ENCODE data around the gene TLE4. TPM values are rescaled to one million over a fixed set of nuclear protein-coding genes. Genes with fewer than 3 reads are reported as not detected.

Gene TLE4
- total RNA-seq, 2 donors from 2014 or later = 9.7 to 130 TPM

DNA sequence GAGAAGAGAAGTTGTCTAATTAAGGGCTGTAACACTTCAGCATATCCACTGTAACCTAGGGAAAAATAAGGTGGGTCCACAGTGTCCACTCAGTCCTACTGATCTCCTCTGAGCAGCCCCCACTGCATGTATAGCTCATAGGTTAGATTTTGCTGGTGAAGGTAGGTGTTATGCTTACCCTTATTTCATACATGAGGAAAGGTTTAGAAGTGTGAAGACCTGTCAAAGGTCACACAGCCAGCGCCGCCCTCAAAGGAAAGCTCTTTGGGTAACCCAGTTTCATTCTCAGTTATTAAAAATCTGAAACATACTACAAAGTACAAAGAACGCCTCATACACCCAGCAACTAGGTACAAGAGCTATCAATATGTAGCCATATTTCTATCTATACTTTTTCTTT is 87.2 kb downstream of the TLE4 start:
- WGBS = 97% methylated on average over 3 of the region's 3 CpGs
- intact Hi-C loops (cut with DNase I) = no loop called here

DNA sequence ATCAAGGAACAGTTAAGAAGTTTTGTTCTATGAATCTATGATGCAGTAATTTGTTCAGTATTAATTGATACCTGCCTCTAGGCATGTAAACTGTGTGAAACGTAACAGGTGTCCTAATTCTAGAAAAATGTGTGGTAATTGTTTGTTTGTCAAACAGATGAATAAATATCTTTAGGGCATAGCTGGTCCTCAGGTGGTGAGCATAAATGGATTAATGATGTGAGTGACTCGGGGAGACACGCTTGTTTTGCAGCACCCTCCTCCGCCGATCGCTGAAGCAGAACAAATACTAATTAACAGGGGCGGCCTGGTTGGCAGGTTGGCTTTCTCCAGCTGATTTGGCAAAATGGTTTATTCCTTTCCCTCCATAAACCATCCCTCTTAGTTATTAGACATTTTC is 88.8 kb downstream of the TLE4 start:
- TF ChIP-seq, protein P1, sequence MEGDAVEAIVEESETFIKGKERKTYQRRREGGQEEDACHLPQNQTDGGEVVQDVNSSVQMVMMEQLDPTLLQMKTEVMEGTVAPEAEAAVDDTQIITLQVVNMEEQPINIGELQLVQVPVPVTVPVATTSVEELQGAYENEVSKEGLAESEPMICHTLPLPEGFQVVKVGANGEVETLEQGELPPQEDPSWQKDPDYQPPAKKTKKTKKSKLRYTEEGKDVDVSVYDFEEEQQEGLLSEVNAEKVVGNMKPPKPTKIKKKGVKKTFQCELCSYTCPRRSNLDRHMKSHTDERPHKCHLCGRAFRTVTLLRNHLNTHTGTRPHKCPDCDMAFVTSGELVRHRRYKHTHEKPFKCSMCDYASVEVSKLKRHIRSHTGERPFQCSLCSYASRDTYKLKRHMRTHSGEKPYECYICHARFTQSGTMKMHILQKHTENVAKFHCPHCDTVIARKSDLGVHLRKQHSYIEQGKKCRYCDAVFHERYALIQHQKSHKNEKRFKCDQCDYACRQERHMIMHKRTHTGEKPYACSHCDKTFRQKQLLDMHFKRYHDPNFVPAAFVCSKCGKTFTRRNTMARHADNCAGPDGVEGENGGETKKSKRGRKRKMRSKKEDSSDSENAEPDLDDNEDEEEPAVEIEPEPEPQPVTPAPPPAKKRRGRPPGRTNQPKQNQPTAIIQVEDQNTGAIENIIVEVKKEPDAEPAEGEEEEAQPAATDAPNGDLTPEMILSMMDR (IDR thresholded peaks at IDR 0.05) = no peak
- TF ChIP-seq POLR2A (IDR thresholded peaks at IDR 0.05) (no peak), POLR2AphosphoS5 (IDR thresholded peaks at IDR 0.05) (no peak)
- Histone ChIP-seq H3K36me3 (no peaks in the 10 kb centered on the region), H3K9me3 (no peaks in the 10 kb centered on the region), H3K4me1 (replicated peaks) (no peaks in the 10 kb centered on the region), H3K27ac (no peak overlapping the region), H3K4me3 (no peak overlapping the region), H3K27me3 (replicated peaks; ENCODE audit: insufficient read depth) (no peaks in the 10 kb centered on the region)
- 93% methylated on average over 7 of the region's 7 CpGs for WGBS
- no peak for DNase-seq (ENCODE audit: low spot score)
- intact Hi-C loops (cut with DNase I) = no loop called here

More for the DNA sequence above, 87.2 kb downstream of the TLE4 start:
- no peak for DNase-seq (ENCODE audit: low spot score)
- Histone ChIP-seq H3K27me3 (replicated peaks; ENCODE audit: insufficient read depth) (no peaks in the 10 kb centered on the region), H3K9me3 (no peaks in the 10 kb centered on the region), H3K27ac (no peak overlapping the region), H3K4me1 (replicated peaks) (no peaks in the 10 kb centered on the region), H3K4me3 (no peak overlapping the region), H3K36me3 (no peaks in the 10 kb centered on the region)
- TF ChIP-seq POLR2AphosphoS5 (IDR thresholded peaks at IDR 0.05) = no peak
- TF ChIP-seq, protein P1 (IDR thresholded peaks at IDR 0.05) = no peak
- TF ChIP-seq POLR2A (IDR thresholded peaks at IDR 0.05) = no peak

- no peaks in the 10 kb centered on the region for H3K9me3 ChIP-seq
- intact Hi-C loops (cut with DNase I) = no loop called here
- no peaks in the 10 kb centered on the region for H3K36me3 ChIP-seq
- H3K4me3 ChIP-seq = no peak overlapping the region
- DNase-seq (ENCODE audit: low spot score) = no peak
- H3K27ac ChIP-seq = no peak overlapping the region
- H3K27me3 ChIP-seq (replicated peaks; ENCODE audit: insufficient read depth) = no peaks in the 10 kb centered on the region
- H3K4me1 ChIP-seq (replicated peaks) = no peaks in the 10 kb centered on the region
- 86% methylated on average over 2 of the region's 2 CpGs for WGBS
- TF ChIP-seq POLR2AphosphoS5 (IDR thresholded peaks at IDR 0.05) = no peak
- no peak for TF ChIP-seq POLR2A (IDR thresholded peaks at IDR 0.05)
- TF ChIP-seq, protein P1 (IDR thresholded peaks at IDR 0.05) = no peak
Observed at GRCh38 chr9:79661279-79661678, 89.5 kb downstream of the TLE4 start.

DNA sequence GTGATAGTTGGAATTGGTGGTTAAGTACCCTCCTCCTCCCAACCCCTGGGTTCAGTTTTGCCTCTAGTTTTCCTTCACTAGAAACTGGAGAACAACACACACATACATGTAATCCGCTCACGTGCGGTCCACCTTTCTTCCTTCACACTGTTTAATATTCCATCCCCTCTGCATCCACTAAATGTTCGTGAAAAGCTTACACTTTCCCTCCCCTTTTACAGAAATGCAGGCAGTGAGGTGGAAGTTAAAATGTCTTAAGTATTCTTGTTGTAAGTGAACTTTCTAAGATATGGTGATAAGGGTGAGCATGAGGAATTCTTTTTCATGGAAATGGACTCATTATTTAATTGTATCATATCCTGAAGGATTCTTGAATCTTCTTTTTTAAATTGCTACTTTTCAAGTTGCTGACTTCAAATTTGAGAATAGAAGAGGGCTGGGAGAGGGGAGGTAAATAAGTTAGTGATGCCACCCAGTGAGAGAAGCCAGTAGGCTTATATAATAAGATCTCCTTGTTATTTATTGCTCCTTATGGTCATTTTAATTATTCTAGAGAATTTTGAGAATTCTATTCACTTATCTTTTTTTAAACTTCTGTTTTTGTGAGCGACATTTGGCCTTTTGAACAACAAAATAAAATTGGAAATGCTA is 90.2 kb downstream of the TLE4 start:
- no peaks in the 10 kb centered on the region for H3K27me3 ChIP-seq (replicated peaks; ENCODE audit: insufficient read depth)
- H3K4me3 ChIP-seq = no peak overlapping the region
- 75% methylated on average over 5 of the region's 5 CpGs for WGBS
- H3K27ac ChIP-seq = no peak overlapping the region
- DNase-seq (ENCODE audit: low spot score) = no peak
- no peaks in the 10 kb centered on the region for H3K4me1 ChIP-seq (replicated peaks)
- no peaks in the 10 kb centered on the region for H3K36me3 ChIP-seq
- intact Hi-C loops (cut with DNase I) = no loop called here
- TF ChIP-seq, protein P1 (IDR thresholded peaks at IDR 0.05) = no peak
- TF ChIP-seq POLR2AphosphoS5 (IDR thresholded peaks at IDR 0.05) (no peak), POLR2A (IDR thresholded peaks at IDR 0.05) (no peak)
- no peaks in the 10 kb centered on the region for H3K9me3 ChIP-seq

DNA sequence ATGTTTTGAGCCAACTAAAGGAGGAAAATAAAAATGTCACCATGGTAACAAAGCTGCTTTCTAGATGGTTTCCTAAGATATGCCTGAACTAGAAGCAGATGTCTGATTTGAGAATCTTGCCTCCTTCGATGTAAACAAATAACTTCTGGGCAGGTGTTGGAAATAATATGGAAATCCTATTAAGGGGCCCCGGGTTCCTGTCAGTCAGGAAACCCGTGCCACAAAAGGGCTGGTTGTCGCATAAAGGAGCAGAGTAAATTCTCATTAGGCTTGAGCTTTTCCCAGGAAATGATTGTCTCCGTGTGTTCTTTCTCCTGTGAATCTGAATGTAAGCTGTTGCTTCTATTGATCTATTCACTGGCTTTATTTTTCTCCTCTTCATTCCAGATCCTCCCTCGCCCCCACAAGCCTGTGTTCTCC is 90.8 kb downstream of the TLE4 start:
- H3K4me3 ChIP-seq = no peak overlapping the region
- no peaks in the 10 kb centered on the region for H3K9me3 ChIP-seq
- H3K36me3 ChIP-seq = no peaks in the 10 kb centered on the region
- WGBS = 20% methylated on average over 6 of the region's 6 CpGs
- intact Hi-C loops (cut with DNase I) = no loop called here
- no peaks in the 10 kb centered on the region for H3K27me3 ChIP-seq (replicated peaks; ENCODE audit: insufficient read depth)
- DNase-seq (ENCODE audit: low spot score) = no peak
- H3K4me1 ChIP-seq (replicated peaks) = no peaks in the 10 kb centered on the region
- H3K27ac ChIP-seq = no peak overlapping the region
- TF ChIP-seq, protein P1 (IDR thresholded peaks at IDR 0.05) = no peak

All from prostate gland (tissue), 2 donors.